Measurements from ENCODE around the gene PDLIM1. TPM values are rescaled to one million over a fixed set of nuclear protein-coding genes. Genes with fewer than 3 reads are reported as not detected.

Gene PDLIM1
- polyA plus RNA-seq, 10 donors = 30.8 to 68.4 (median 49.6) TPM

GRCh38 chr10:95267251-95267650, 23.6 kb downstream of the PDLIM1 start:
- DNase-seq = no peak

- peak; percentile 22 to 59 (median 57) for DNase-seq
These were observed 24.1 kb downstream of the PDLIM1 start for GRCh38 chr10:95266674-95267095.

GRCh38 chr10:95265572-95265971, 25.2 kb downstream of the PDLIM1 start:
- no peak for DNase-seq

- DNase-seq = no peak
These were observed 26.4 kb downstream of the PDLIM1 start for GRCh38 chr10:95264227-95265051.

GRCh38 chr10:95263864-95264226, 27.0 kb downstream of the PDLIM1 start:
- DNase-seq = no peak

- no peak for DNase-seq
These were observed 27.9 kb downstream of the PDLIM1 start for GRCh38 chr10:95262763-95263518.

- no peak for DNase-seq
These were observed 28.9 kb downstream of the PDLIM1 start for GRCh38 chr10:95261926-95262325.

- DNase-seq = peak in 1 of 3 donors; percentile 42
These were observed 29.8 kb downstream of the PDLIM1 start for GRCh38 chr10:95260909-95261552.

GRCh38 chr10:95260397-95260881, 30.4 kb downstream of the PDLIM1 start:
- peak in 2 of 3 donors; percentile 44 to 76 for DNase-seq

- no peak for DNase-seq
These were observed 33.0 kb downstream of the PDLIM1 start for GRCh38 chr10:95257849-95258248.

- no peak for DNase-seq
These were observed 34.5 kb downstream of the PDLIM1 start for GRCh38 chr10:95256268-95256667.

- DNase-seq = no peak
These were observed 36.2 kb downstream of the PDLIM1 start for GRCh38 chr10:95254629-95255028.

- no peak for DNase-seq
These were observed 37.1 kb downstream of the PDLIM1 start for GRCh38 chr10:95253686-95254085.

- DNase-seq = no peak
These were observed 37.8 kb downstream of the PDLIM1 start for GRCh38 chr10:95253007-95253406.

- no peak for DNase-seq
These were observed 39.9 kb downstream of the PDLIM1 start for GRCh38 chr10:95250856-95251255.

GRCh38 chr10:95249467-95249866, 41.3 kb downstream of the PDLIM1 start:
- DNase-seq = no peak

- DNase-seq = no peak
These were observed 41.8 kb downstream of the PDLIM1 start for GRCh38 chr10:95248989-95249388.

GRCh38 chr10:95247881-95248583, 42.8 kb downstream of the PDLIM1 start:
- DNase-seq = no peak

GRCh38 chr10:95247200-95247880, 43.5 kb downstream of the PDLIM1 start:
- DNase-seq = peak in 1 of 3 donors; percentile 86

- peak; percentile 62 to 78 (median 69) for DNase-seq
These were observed 44.2 kb downstream of the PDLIM1 start for GRCh38 chr10:95246582-95247051.
